Right lobe of liver (tissue), 4 donors: ENCODE results near the gene TCAF1.

Source experiments
- CTCF ChIP-seq, 4 donors: fragments of 200-600 bp in 3 of 4; fragments of 450-650 bp in 1 of 4; IDR thresholded peaks; one replicate each; pipeline versions ENCODE4 v1.5.1 to v1.8.0; 2016 to 2022; ENCODE audit warnings: antibody characterized with exemption in 4 of 4, mild to moderate bottlenecking in 2 of 4
- POLR2A ChIP-seq: fragments of 450-650 bp; IDR thresholded peaks from one replicate; pipeline ENCODE4 v1.6.1; 2017; ENCODE audit warnings: antibody characterized with exemption, mild to moderate bottlenecking
- donor health status: DM: no; HTN: no; CAD: no.
- donor health status: DM: no; HTN: no; CAD: no.
- donor health status: DM: no; HTN: yes; CAD: no.

GRCh38 chr7:143878884-143879283 is 23.1 kb downstream of the TCAF1 start:
- no peak for TF ChIP-seq POLR2A
- TF ChIP-seq CTCF (IDR thresholded peaks at IDR 0.05), result no peak
